ENCODE results near the gene TMEM232. TPM values are rescaled to one million over a fixed set of nuclear protein-coding genes. Genes with fewer than 3 reads are reported as not detected.

Gene TMEM232
- total and polyA plus RNA-seq, 9 of the 15 experiments (the other 6 are each of a cell fraction or from before 2014, with no cell fraction given) = 0.09 to 2.2 (median 0.41) TPM

GRCh38 chr5:110738812-110739651 lies 12.6 kb upstream of the TMEM232 start, which contains the start of gene SLC25A46 (continued):
- TF ChIP-seq UBTF (IDR thresholded peaks at IDR 0.05; ENCODE audit: borderline replicate concordance in 1 of 2, low read depth in 2 of 2, low read length in 2 of 2) (no peak), NRF1 (conservative IDR thresholded peaks at IDR 0.05 in 1 of 2, IDR thresholded peaks at IDR 0.05 in 1 of 2) (0 out of 4 replicates have a peak, but pooled peaks of 1 of the 2 experiments have one; percentile 11), CBX8 (IDR thresholded peaks at IDR 0.05; ENCODE audit: borderline replicate concordance, extremely low read depth, low read depth, low read length, poor library complexity, severe bottlenecking) (no peak), ETS2 (tag; IDR thresholded peaks at IDR 0.05; ENCODE audit: borderline replicate concordance, poor library complexity, severe bottlenecking) (no peak), ASH1L (IDR thresholded peaks at IDR 0.05; ENCODE audit: borderline replicate concordance, low read depth, partially characterized antibody) (peak; percentile 60), RCOR1 (IDR thresholded peaks at IDR 0.05; ENCODE audit: borderline replicate concordance in 1 of 2, low read depth in 2 of 2, low read length in 2 of 2) (peak in 1 of 2 experiments; percentile 27; a peak in 1 of 4 replicates), PCBP1 (IDR thresholded peaks at IDR 0.05; ENCODE audit: low read depth, low read length, poor library complexity, severe bottlenecking) (peak; percentile 38), RFX7 (CRISPR knock-in tag; IDR thresholded peaks at IDR 0.05) (no peak), PML (IDR thresholded peaks at IDR 0.05; ENCODE audit: low read length) (peak; percentile 54; the same call in 1 of the 2 replicates), ZNF76 (CRISPR knock-in tag; IDR thresholded peaks at IDR 0.05; ENCODE audit: borderline replicate concordance) (no peak), E4F1 (CRISPR knock-in tag; IDR thresholded peaks at IDR 0.05; ENCODE audit: borderline replicate concordance) (no peak)
